Neural cell (in vitro differentiated cells): ENCODE measurements around the gene MSI2. TPM values are rescaled to one million over a fixed set of nuclear protein-coding genes. Genes with fewer than 3 reads are reported as not detected.

Source experiments
- H2AFZ ChIP-seq: fragments of 200-600, 300-800 bp; sonication (generic), shearing (Covaris generic); 2 replicates; pipeline ENCODE4 v1.6.0; 2014; ENCODE audit warnings: low read depth, mild to moderate bottlenecking, antibody characterized with exemption, low read length, moderate library complexity
- H3F3A ChIP-seq: fragments of 200-600 bp; shearing (Covaris generic); 2 replicates; pipeline ENCODE4 v1.6.1; 2016; ENCODE audit warnings: mild to moderate bottlenecking, moderate library complexity, mixed read lengths, antibody characterized with exemption, low read length; ENCODE audit not compliant: insufficient read depth, poor library complexity, severe bottlenecking
- H3K27ac ChIP-seq: fragments of 200-600, 300-800 bp; sonication (generic), shearing (Covaris generic); 2 replicates; pipeline ENCODE4 v1.5.1; 2014; ENCODE audit warnings: mild to moderate bottlenecking, low read length, moderate library complexity
- H3K27me3 ChIP-seq: fragments of 300-800, 200-600 bp; sonication (generic), shearing (Covaris generic); 2 replicates; pipeline ENCODE4 v1.6.0; 2014; ENCODE audit warnings: mild to moderate bottlenecking, low read depth, low read length, moderate library complexity; ENCODE audit not compliant: insufficient read depth
- H3K36me3 ChIP-seq: fragments of 300-800, 200-600 bp; sonication (generic), shearing (Covaris generic); 2 replicates; pipeline ENCODE4 v1.5.1; 2014; ENCODE audit warnings: mild to moderate bottlenecking, antibody characterized with exemption, low read length, moderate library complexity; ENCODE audit not compliant: insufficient read depth
- H3K4me2 ChIP-seq: fragments of 300-800, 200-600 bp; sonication (generic), shearing (Covaris generic); 2 replicates; pipeline ENCODE4 v1.6.0; 2014; ENCODE audit warnings: mild to moderate bottlenecking, low read length
- H3K4me3 ChIP-seq: fragments of 300-800, 200-600 bp; sonication (generic), shearing (Covaris generic); 2 replicates; pipeline ENCODE4 v1.5.1; 2014; ENCODE audit warnings: mild to moderate bottlenecking, low read length, moderate library complexity
- H3K79me2 ChIP-seq: fragments of 200-600 bp; shearing (Covaris generic); replicated peaks from 2 replicates; pipeline ENCODE4 v1.6.0; 2014; ENCODE audit warnings: mild to moderate bottlenecking, low read length, moderate library complexity; ENCODE audit not compliant: insufficient read depth
- H3K9ac ChIP-seq: fragments of 300-800, 200-600 bp; sonication (generic), shearing (Covaris generic); 2 replicates; pipeline ENCODE4 v1.6.1; 2016; ENCODE audit warnings: mild to moderate bottlenecking, low read length, mixed read lengths
- H3K9me2 ChIP-seq: fragments of 200-600 bp; shearing (Covaris generic); 2 replicates; pipeline ENCODE4 v1.6.1; 2016; ENCODE audit warnings: mild to moderate bottlenecking, low read length, mixed read lengths; ENCODE audit not compliant: insufficient read depth
- H3K9me3 ChIP-seq: fragments of 200-600, 300-800 bp; sonication (generic), shearing (Covaris generic); 2 replicates; pipeline ENCODE4 v1.6.1; 2016; ENCODE audit warnings: mild to moderate bottlenecking, mixed run types, low read length, moderate library complexity, mixed read lengths
- H4K20me1 ChIP-seq: fragments of 200-600 bp; shearing (Covaris generic); 2 replicates; pipeline ENCODE4 v1.6.1; 2016; ENCODE audit warnings: mild to moderate bottlenecking, mixed run types; ENCODE audit not compliant: insufficient read depth
- CTCF ChIP-seq: fragments of 450-650 bp; IDR thresholded peaks from 2 replicates; pipeline ENCODE4 v1.5.1; 2014; ENCODE audit warnings: antibody characterized with exemption, mild to moderate bottlenecking, moderate library complexity; ENCODE audit not compliant: poor library complexity, severe bottlenecking
- EP300 ChIP-seq: fragments of 450-650 bp; conservative IDR thresholded peaks from 2 replicates; pipeline ENCODE4 v1.6.1; 2014; ENCODE audit warnings: antibody characterized with exemption, mild to moderate bottlenecking, moderate library complexity; ENCODE audit not compliant: poor library complexity, severe bottlenecking
- EZH2 ChIP-seq: fragments of 200-600, 300-800 bp; shearing (Covaris generic), sonication (generic); IDR thresholded peaks from 2 replicates; pipeline ENCODE4 v1.6.1; 2014; ENCODE audit warnings: antibody characterized with exemption, low read length, borderline replicate concordance, mild to moderate bottlenecking; ENCODE audit not compliant: insufficient read depth, poor library complexity, severe bottlenecking
- MXI1 ChIP-seq: fragments of 450-650 bp; conservative IDR thresholded peaks from 2 replicates; pipeline ENCODE4 v1.6.1; 2014; ENCODE audit warnings: antibody characterized with exemption, mild to moderate bottlenecking; ENCODE audit not compliant: poor library complexity, severe bottlenecking
- POLR2AphosphoS5 ChIP-seq: IDR thresholded peaks from 2 replicates; pipeline ENCODE4 v1.6.1; 2012
- RAD21 ChIP-seq: fragments of 450-650 bp; conservative IDR thresholded peaks from 2 replicates; pipeline ENCODE4 v1.6.1; 2014; ENCODE audit warnings: antibody characterized with exemption, mild to moderate bottlenecking, moderate library complexity
- REST ChIP-seq: IDR thresholded peaks from 2 replicates; pipeline ENCODE4 v1.6.1; 2012; ENCODE audit warnings: borderline replicate concordance
- SMC3 ChIP-seq: fragments of 450-650 bp; conservative IDR thresholded peaks from 2 replicates; pipeline ENCODE4 v1.6.1; 2014; ENCODE audit warnings: antibody characterized with exemption, mild to moderate bottlenecking, moderate library complexity; ENCODE audit not compliant: poor library complexity
- TAF1 ChIP-seq: IDR thresholded peaks from 2 replicates; pipeline ENCODE4 v1.6.1; 2012; ENCODE audit warnings: low read depth
- polyA plus RNA-seq: library from polyadenylated mRNA; depleted of rRNA; stranded (reverse); fragments of >200 nt; gene quantifications from 2 replicates; pipeline ENCODE4 v1.2.3, GENCODE V29; 2014

MSI2 gene
- polyA plus RNA-seq, 1 donor from 2014 or later = 61.4 TPM

- no peaks in the 10 kb centered on the region for H3F3A ChIP-seq
- peaks cover 48% of the 10 kb centered on the region for H3K79me2 ChIP-seq
- no peaks in the 10 kb centered on the region for H3K27me3 ChIP-seq
- H3K4me3 ChIP-seq = peak overlapping the region; percentile 45
- peak overlapping the region; percentile 8 for H3K27ac ChIP-seq
- H3K36me3 ChIP-seq = no peaks in the 10 kb centered on the region
- no peak overlapping the region for H3K9ac ChIP-seq
- no peaks in the 10 kb centered on the region for H3K9me3 ChIP-seq
- no peaks in the 10 kb centered on the region for H3K9me2 ChIP-seq
- TF ChIP-seq CTCF (no peak), REST (no peak), EP300 (no peak), SMC3 (no peak), TAF1 (no peak), RAD21 (no peak), POLR2AphosphoS5 (no peak), MXI1 (no peak), EZH2 (no peak)
- no peak overlapping the region for H2AFZ ChIP-seq
- H3K4me2 ChIP-seq = peak overlapping the region; percentile 60
- H4K20me1 ChIP-seq = no peaks in the 10 kb centered on the region
These were observed 160.0 kb downstream of the MSI2 start for GRCh38 chr17:57416369-57416768.

GRCh38 chr17:57417956-57418355, 161.6 kb downstream of the MSI2 start:
- H4K20me1 ChIP-seq = no peaks in the 10 kb centered on the region
- no peaks in the 10 kb centered on the region for H3F3A ChIP-seq
- H3K4me2 ChIP-seq = no peak overlapping the region
- no peaks in the 10 kb centered on the region for H3K9me2 ChIP-seq
- H3K27ac ChIP-seq = no peak overlapping the region
- no peak overlapping the region for H3K4me3 ChIP-seq
- H3K27me3 ChIP-seq = no peaks in the 10 kb centered on the region
- no peaks in the 10 kb centered on the region for H3K9me3 ChIP-seq
- TF ChIP-seq POLR2AphosphoS5 = no peak
- TF ChIP-seq EZH2 = no peak
- no peak for TF ChIP-seq RAD21
- no peak for TF ChIP-seq MXI1
- TF ChIP-seq EP300 = no peak
- no peak for TF ChIP-seq TAF1
- no peak for TF ChIP-seq REST
- no peak for TF ChIP-seq CTCF
- TF ChIP-seq SMC3 = no peak
- no peaks in the 10 kb centered on the region for H3K36me3 ChIP-seq
- H3K79me2 ChIP-seq = peaks cover 38% of the 10 kb centered on the region
- H3K9ac ChIP-seq = no peak overlapping the region
- no peak overlapping the region for H2AFZ ChIP-seq
